ENCODE measurements around the gene MIA.

DNA sequence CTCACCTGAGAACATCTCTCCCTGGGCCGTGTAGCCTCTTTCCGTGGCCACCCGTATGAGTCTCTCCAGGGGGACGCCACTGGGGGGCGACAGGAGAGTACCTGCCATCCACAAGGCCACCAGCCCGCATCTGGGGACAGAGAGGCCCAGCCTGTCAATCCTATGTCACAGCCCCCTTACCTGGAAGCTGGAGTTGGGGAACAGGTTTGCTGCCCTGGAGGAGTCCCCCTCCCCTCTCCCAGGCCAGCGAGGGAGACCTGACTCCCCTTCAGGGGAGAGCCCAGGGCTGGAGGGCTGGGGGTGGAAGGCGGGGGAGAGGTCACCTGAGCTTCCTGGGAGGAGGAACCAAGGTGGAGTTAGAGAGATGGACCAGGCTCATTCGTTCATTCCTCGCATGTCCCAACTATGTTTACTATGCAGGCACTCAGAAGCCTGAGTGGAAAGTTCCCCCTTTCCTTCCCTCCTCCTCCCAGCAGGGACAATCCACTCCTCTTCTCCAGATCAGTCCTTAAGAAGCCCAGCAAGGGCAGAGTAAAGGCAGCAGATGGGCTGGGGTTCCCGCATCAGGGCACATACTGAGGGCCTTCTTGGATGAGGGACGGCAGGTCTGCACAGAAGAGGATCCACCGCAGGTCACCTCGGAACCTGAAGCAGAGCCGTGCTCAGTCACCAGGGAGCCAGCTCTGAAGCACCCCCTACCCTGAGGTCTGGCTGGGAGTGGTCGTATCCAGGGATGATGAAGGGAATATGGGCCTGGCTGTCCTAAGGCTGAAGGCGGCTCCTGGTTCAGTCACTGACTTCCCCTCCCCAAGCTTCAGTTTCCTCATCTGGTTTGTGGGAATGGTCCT is 30.5 kb upstream of the MIA start:
- TF ChIP-seq POLR2AphosphoS5 (IDR thresholded peaks at IDR 0.05) (no peak), POLR2A (IDR thresholded peaks at IDR 0.05) (no peak), EP300 (IDR thresholded peaks at IDR 0.05) (no peak)
- TF ChIP-seq, protein P1, sequence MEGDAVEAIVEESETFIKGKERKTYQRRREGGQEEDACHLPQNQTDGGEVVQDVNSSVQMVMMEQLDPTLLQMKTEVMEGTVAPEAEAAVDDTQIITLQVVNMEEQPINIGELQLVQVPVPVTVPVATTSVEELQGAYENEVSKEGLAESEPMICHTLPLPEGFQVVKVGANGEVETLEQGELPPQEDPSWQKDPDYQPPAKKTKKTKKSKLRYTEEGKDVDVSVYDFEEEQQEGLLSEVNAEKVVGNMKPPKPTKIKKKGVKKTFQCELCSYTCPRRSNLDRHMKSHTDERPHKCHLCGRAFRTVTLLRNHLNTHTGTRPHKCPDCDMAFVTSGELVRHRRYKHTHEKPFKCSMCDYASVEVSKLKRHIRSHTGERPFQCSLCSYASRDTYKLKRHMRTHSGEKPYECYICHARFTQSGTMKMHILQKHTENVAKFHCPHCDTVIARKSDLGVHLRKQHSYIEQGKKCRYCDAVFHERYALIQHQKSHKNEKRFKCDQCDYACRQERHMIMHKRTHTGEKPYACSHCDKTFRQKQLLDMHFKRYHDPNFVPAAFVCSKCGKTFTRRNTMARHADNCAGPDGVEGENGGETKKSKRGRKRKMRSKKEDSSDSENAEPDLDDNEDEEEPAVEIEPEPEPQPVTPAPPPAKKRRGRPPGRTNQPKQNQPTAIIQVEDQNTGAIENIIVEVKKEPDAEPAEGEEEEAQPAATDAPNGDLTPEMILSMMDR (IDR thresholded peaks at IDR 0.05), result no peak

All from sigmoid colon (tissue), 4 donors.